HG03565 (cell line): ENCODE measurements around the gene BAIAP2L2.
"Not testable (repeated sequence)": the region's sequence is repeated elsewhere in the genome, so short reads cannot be mapped to it uniquely, and the experiment has no call there.

ENCODE experiments used
- ATAC-seq: cut with Tn5 transposase; IDR thresholded peaks from one replicate; pipeline ENCODE4 v1.9.1; 2021; ENCODE audit warnings: mild to moderate bottlenecking, moderate library complexity; ENCODE audit not compliant: unreplicated experiment

The BAIAP2L2 gene

GRCh38 chr22:38081941-38082828, 28.3 kb downstream of the BAIAP2L2 start:
- ATAC-seq, result no peak

- ATAC-seq, result no peak
Measured at GRCh38 chr22:38081636-38081940, 28.9 kb downstream of the BAIAP2L2 start.

GRCh38 chr22:38080850-38081635, 29.4 kb downstream of the BAIAP2L2 start:
- no peak for ATAC-seq

GRCh38 chr22:38080474-38080849, 30.0 kb downstream of the BAIAP2L2 start:
- no peak for ATAC-seq

GRCh38 chr22:38079804-38080203, 30.7 kb downstream of the BAIAP2L2 start:
- no peak for ATAC-seq

GRCh38 chr22:38079208-38079607, 31.3 kb downstream of the BAIAP2L2 start:
- ATAC-seq, result not testable (repeated sequence)

GRCh38 chr22:38078046-38078840, 32.2 kb downstream of the BAIAP2L2 start:
- ATAC-seq, result no peak

- no peak for ATAC-seq
Measured at GRCh38 chr22:38077595-38077994, 32.9 kb downstream of the BAIAP2L2 start.

- no peak for ATAC-seq
Measured at GRCh38 chr22:38077096-38077495, 33.4 kb downstream of the BAIAP2L2 start.

- no peak for ATAC-seq
Measured at GRCh38 chr22:38075961-38076360, 34.5 kb downstream of the BAIAP2L2 start.

GRCh38 chr22:38075105-38075825, 35.2 kb downstream of the BAIAP2L2 start:
- ATAC-seq, result no peak

- ATAC-seq, result no peak
Measured at GRCh38 chr22:38074181-38075104, 36.0 kb downstream of the BAIAP2L2 start.

GRCh38 chr22:38073150-38074130, 37.0 kb downstream of the BAIAP2L2 start:
- no peak for ATAC-seq

- no peak for ATAC-seq
Measured at GRCh38 chr22:38072322-38073149, 37.9 kb downstream of the BAIAP2L2 start.

GRCh38 chr22:38071421-38072321, 38.8 kb downstream of the BAIAP2L2 start:
- no peak for ATAC-seq

- ATAC-seq, result no peak
Measured at GRCh38 chr22:38070250-38070921, 40.1 kb downstream of the BAIAP2L2 start.
